Brain microvascular endothelial cell (primary cell): ENCODE measurements around the gene PEX10.

ENCODE experiments used
- DNase-seq: peaks from one replicate; pipeline ENCODE4 v3.0.0-alpha.2; 2020
- H3K27ac ChIP-seq: fragments of 250-450 bp; sonication (Bioruptor Pico); 2 replicates; pipeline ENCODE4 v1.5.1; 2020; ENCODE audit warnings: mild to moderate bottlenecking, moderate library complexity
- H3K27me3 ChIP-seq: fragments of 250-450 bp; sonication (Bioruptor Pico); replicated peaks from 2 replicates; pipeline ENCODE4 v1.5.1; 2020; ENCODE audit warnings: mild to moderate bottlenecking
- H3K36me3 ChIP-seq: fragments of 250-450 bp; sonication (Bioruptor Pico); replicated peaks from 2 replicates; pipeline ENCODE4 v1.5.1; 2020; ENCODE audit warnings: mild to moderate bottlenecking
- H3K4me3 ChIP-seq: 2 replicates; pipeline ENCODE4 v1.5.1; 2011; ENCODE audit warnings: low read depth, mild to moderate bottlenecking, control low read depth, low read length, moderate library complexity
- in situ Hi-C: cut with HindIII; loops from 2 replicates; pipeline ENCODE4 v1.10.0; 2017; ENCODE audit warnings: low sequenced_read_pairs, low pct_ligation_motif_present
- TF ChIP-seq, protein P1 (sequence below): IDR thresholded peaks from 2 replicates; pipeline ENCODE4 v1.5.1; 2011; ENCODE audit warnings: low read depth, mild to moderate bottlenecking, moderate library complexity, low read length, control low read depth, inconsistent platforms; ENCODE audit errors: missing control alignments

PEX10 gene

DNA sequence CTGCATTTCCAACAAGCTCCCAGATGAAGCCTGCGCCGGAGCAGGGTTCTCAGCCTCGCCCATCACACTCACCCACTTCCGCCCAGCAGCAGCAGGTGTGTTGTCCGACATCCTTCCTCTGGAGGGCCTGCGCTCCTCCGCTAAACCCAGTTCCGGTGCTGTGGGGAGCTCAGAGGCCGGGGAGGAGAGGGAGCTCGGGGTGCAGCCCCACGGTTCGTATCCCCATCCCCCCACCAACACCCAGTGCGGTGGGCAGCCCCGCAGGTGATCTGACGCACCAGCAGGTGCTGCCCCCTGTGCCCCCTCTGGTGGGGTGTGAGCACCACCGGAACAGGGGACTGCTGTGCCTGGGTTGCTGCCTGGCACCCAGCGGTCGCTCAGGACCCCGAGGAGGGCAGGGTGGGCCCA is 3.4 kb upstream of the PEX10 start:
- Histone ChIP-seq H3K27me3 (no peaks in the 10 kb centered on the region), H3K27ac (no peak overlapping the region), H3K4me3 (no peak overlapping the region), H3K36me3 (no peaks in the 10 kb centered on the region)
- in situ Hi-C loops: loop anchor here (25.0 kb wide), 1 partner anchor 96 kb away; no protein-coding TSS in a partner anchor
- no peak for DNase-seq
- TF ChIP-seq, protein P1, sequence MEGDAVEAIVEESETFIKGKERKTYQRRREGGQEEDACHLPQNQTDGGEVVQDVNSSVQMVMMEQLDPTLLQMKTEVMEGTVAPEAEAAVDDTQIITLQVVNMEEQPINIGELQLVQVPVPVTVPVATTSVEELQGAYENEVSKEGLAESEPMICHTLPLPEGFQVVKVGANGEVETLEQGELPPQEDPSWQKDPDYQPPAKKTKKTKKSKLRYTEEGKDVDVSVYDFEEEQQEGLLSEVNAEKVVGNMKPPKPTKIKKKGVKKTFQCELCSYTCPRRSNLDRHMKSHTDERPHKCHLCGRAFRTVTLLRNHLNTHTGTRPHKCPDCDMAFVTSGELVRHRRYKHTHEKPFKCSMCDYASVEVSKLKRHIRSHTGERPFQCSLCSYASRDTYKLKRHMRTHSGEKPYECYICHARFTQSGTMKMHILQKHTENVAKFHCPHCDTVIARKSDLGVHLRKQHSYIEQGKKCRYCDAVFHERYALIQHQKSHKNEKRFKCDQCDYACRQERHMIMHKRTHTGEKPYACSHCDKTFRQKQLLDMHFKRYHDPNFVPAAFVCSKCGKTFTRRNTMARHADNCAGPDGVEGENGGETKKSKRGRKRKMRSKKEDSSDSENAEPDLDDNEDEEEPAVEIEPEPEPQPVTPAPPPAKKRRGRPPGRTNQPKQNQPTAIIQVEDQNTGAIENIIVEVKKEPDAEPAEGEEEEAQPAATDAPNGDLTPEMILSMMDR: no peak

DNA sequence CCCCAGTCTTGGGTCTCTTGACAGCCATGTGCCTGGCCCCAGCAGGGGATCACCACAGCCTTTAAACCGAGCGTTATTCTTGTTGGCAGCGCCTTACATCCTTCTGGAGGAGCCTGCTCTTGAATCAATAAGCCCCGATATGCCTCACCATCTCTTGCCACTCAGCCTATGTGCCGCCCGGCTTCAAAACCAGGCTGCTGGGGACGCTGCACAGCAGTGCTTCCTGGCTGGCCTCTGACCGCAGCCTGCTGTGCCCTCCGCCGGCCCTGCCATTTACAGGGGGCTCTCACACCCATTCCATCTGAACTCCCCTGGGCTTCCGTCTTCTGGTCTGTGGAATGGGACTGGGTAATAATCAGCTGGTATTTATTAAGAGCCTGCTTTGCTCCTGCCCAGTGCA is 3.0 kb upstream of the PEX10 start:
- Histone ChIP-seq H3K27ac (no peak overlapping the region), H3K36me3 (no peaks in the 10 kb centered on the region), H3K27me3 (no peaks in the 10 kb centered on the region), H3K4me3 (no peak overlapping the region)
- TF ChIP-seq, protein P1: no peak
- in situ Hi-C loops: loop anchor here (25.0 kb wide), 1 partner anchor 97 kb away; no protein-coding TSS in a partner anchor
- no peak for DNase-seq

- Histone ChIP-seq H3K4me3 (no peak overlapping the region), H3K27ac (no peak overlapping the region), H3K27me3 (no peaks in the 10 kb centered on the region), H3K36me3 (no peaks in the 10 kb centered on the region)
- DNase-seq: peak; percentile 47
- TF ChIP-seq, protein P1: peak; percentile 92
- in situ Hi-C loops: loop anchor here (25.0 kb wide), 1 partner anchor 98 kb away; no protein-coding TSS in a partner anchor
Observed at GRCh38 chr1:2414297-2414958, 2.1 kb upstream of the PEX10 start.

DNA sequence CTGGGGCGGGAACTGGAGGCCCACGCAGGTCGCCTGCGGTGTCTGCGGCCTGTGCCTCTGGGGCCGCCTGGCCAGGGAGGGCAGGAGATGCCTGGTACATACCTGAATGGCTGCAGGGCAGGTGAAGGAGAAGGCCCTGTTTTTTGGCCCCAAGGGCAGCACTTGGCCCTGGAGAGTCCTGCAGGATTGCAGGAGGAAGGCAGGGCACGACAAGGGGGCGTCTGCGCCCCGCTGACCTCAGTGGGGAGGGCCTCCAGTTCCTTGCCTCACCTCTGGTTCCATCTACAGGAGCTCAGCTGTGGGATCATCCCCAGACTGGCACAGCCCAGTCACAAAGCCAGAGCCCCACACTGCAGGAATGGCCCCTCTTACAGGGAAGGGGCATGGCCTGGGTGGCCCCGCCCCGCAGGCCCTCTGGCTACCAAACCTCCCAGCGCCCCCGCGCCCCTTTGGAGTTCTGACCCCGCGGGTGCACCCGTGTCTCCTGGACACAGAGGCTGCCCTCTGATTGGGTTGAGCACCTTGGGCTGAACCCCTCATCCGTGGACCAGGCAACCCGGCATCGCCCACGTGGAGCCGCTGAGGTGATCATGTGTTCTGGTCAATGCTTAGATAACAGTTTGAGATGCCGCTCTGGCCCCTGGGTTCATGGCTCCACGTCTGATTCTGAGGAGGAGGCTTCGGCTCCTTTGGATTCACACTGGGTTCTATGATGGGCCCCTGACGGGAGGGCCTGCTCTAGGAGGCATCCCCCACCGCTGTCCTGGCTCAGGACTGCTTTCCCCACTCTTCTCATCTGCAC is 1.3 kb upstream of the PEX10 start:
- Histone ChIP-seq H3K27me3 (no peaks in the 10 kb centered on the region), H3K36me3 (no peaks in the 10 kb centered on the region), H3K27ac (no peak overlapping the region), H3K4me3 (peak overlapping the region; percentile 70)
- in situ Hi-C loops: loop anchor here (25.0 kb wide), 1 partner anchor 99 kb away; no protein-coding TSS in a partner anchor
- DNase-seq: no peak
- TF ChIP-seq, protein P1: no peak

DNA sequence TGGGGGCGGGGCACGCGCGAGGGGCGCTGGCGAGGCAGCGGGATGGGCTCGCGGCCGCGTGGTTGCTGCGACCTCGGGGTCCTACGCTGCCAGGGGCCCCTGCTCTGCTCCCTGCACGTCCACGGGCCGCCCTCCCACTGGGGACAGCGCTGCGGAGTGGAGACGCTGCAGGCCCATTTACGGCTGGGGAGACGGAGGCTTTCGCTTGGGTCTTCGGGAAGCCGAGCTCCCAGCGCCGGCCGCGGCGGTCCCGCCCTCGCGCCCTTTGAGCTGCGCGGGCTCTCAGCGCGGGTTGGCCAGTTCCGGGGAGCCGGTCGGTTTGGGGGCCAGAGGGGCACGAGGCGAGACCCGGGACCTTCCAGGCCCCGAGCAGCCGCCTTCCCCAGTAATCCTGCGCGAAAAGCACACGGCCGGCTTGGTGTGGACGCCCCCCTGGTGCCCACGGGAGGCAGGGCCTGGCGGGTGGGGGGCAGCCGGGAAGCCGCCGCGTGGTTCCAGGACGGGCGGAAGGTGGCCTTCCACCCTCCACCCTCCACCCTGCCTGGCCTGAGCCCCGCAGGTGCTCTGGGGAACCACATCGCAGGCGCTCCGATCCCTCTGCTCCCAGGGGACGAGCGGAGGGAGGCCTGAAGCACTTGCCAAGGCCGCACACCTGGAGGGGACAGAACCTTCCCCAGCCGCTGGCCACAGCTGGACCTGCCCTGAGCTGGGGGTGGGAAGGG is 570 bp upstream of the PEX10 start:
- TF ChIP-seq, protein P1: no peak
- no peak for DNase-seq
- H3K36me3 ChIP-seq: no peaks in the 10 kb centered on the region
- H3K27ac ChIP-seq: peak overlapping the region; percentile 9
- H3K27me3 ChIP-seq: no peaks in the 10 kb centered on the region
- H3K4me3 ChIP-seq: peak overlapping the region; percentile 70
- in situ Hi-C loops: loop anchor here (25.0 kb wide), 1 partner anchor 99 kb away; no protein-coding TSS in a partner anchor
